NCI-H69 (cell line): Measurements from ENCODE around the gene GFAP.
"Not testable (repeated sequence)": the region's sequence is repeated elsewhere in the genome, so short reads cannot be mapped to it uniquely, and the experiment has no call there.

Experiments used
- DNase-seq: peaks from one replicate; lab custom pipeline; 2025; lab: John Stamatoyannopoulos, UW

GFAP gene

GRCh38 chr17:44915321-44915726 lies at the start of gene GFAP:
Gene GFAP (minus strand): TSS chr17:44915500. CDS start chr17:44915486, 14 bp downstream.
- no peak for DNase-seq

GRCh38 chr17:44961921-44962350 lies 46.6 kb upstream of the GFAP start:
- peak; percentile 24 for DNase-seq

GRCh38 chr17:44960691-44961090 lies 45.4 kb upstream of the GFAP start:
- peak; percentile 21 for DNase-seq

GRCh38 chr17:44959821-44960531 lies 44.7 kb upstream of the GFAP start:
- DNase-seq = no peak

- peak; percentile 31 for DNase-seq
Measured at GRCh38 chr17:44956998-44957981, 42.0 kb upstream of the GFAP start.

GRCh38 chr17:44955674-44956425 lies 40.5 kb upstream of the GFAP start:
- DNase-seq = peak; percentile 43

GRCh38 chr17:44952946-44953475 lies 37.7 kb upstream of the GFAP start:
- DNase-seq = no peak

GRCh38 chr17:44948315-44948795 lies 33.1 kb upstream of the GFAP start:
- no peak for DNase-seq

GRCh38 chr17:44947461-44948314 lies 32.4 kb upstream of the GFAP start, which contains the start of gene KIF18B:
Gene KIF18B (minus strand): TSS chr17:44947773. CDS start chr17:44936344, 11,429 bp downstream.
- DNase-seq = peak; percentile 99

- not testable (repeated sequence) for DNase-seq
Measured at GRCh38 chr17:44945652-44946051, 30.4 kb upstream of the GFAP start.

- no peak for DNase-seq
Measured at GRCh38 chr17:44942456-44942855, 27.2 kb upstream of the GFAP start.

- no peak for DNase-seq
Measured at GRCh38 chr17:44941712-44942331, 26.5 kb upstream of the GFAP start.

- DNase-seq = no peak
Measured at GRCh38 chr17:44940768-44941167, 25.5 kb upstream of the GFAP start.

- no peak for DNase-seq
Measured at GRCh38 chr17:44940317-44940716, 25.0 kb upstream of the GFAP start.

- no peak for DNase-seq
Measured at GRCh38 chr17:44935116-44935515, 19.8 kb upstream of the GFAP start.

GRCh38 chr17:44934745-44935105 lies 19.4 kb upstream of the GFAP start:
- DNase-seq = no peak

GRCh38 chr17:44933824-44934744 lies 18.8 kb upstream of the GFAP start:
- no peak for DNase-seq

- DNase-seq = no peak
Measured at GRCh38 chr17:44932787-44933097, 17.4 kb upstream of the GFAP start.

GRCh38 chr17:44932096-44932786 lies 16.9 kb upstream of the GFAP start:
- no peak for DNase-seq
